Upper lobe of left lung (tissue), 6 donors: ENCODE results near the gene KRTAP5-11. TPM values are rescaled to one million over a fixed set of nuclear protein-coding genes. Genes with fewer than 3 reads are reported as not detected.

ENCODE experiments used
- ATAC-seq, 2 donors: fragments of 200-7000 bp; cut with Tn5 transposase; one replicate each; pipeline ENCODE4 v1.9.1; 2022; ENCODE audit warnings: mild to moderate bottlenecking in 2 of 2, moderate library complexity in 2 of 2; ENCODE audit not compliant: low FRiP score in 2 of 2
- DNase-seq, 2 donors: peaks; one replicate each; pipeline ENCODE4 v3.0.0-alpha.2; 2019 to 2020
- H3K27ac ChIP-seq, 4 donors: fragments of 200-600 bp; sonication (generic); one replicate each; pipeline ENCODE4 v1.5.1; 2016 to 2019
- H3K27me3 ChIP-seq, 4 donors: fragments of 200-600 bp; sonication (generic); one replicate each; pipeline ENCODE4 v1.5.1; 2017 to 2019
- H3K36me3 ChIP-seq, 4 donors: fragments of 200-600 bp; sonication (generic); one replicate each; pipeline ENCODE4 v1.5.1; 2016 to 2019
- H3K4me1 ChIP-seq, 4 donors: fragments of 200-600 bp; sonication (generic); one replicate each; pipeline ENCODE4 v1.5.1; 2018 to 2019
- H3K4me3 ChIP-seq, 4 donors: fragments of 200-600 bp; sonication (generic); one replicate each; pipeline ENCODE4 v1.5.1; 2017 to 2019; ENCODE audit warnings: mild to moderate bottlenecking in 2 of 4, moderate library complexity in 1 of 4
- H3K9me3 ChIP-seq, 4 donors: fragments of 200-600 bp; sonication (generic); one replicate each; pipeline ENCODE4 v1.5.1; 2018 to 2019
- EP300 ChIP-seq, 4 donors: sonication (generic); formaldehyde crosslinking; IDR thresholded peaks; one replicate each; pipeline ENCODE4 v1.5.1; 2017; ENCODE audit warnings: antibody characterized with exemption in 4 of 4, control low read depth in 2 of 4
- POLR2A ChIP-seq, 4 donors: fragments of 450-650 bp; IDR thresholded peaks; one replicate each; pipeline ENCODE4 v1.5.1; 2016 to 2017; ENCODE audit warnings: antibody characterized with exemption in 4 of 4, mild to moderate bottlenecking in 2 of 4
- POLR2AphosphoS5 ChIP-seq, 2 donors: sonication (generic); formaldehyde crosslinking; IDR thresholded peaks; one replicate each; pipeline ENCODE4 v1.5.1; 2017; ENCODE audit warnings: antibody characterized with exemption in 2 of 2
- WGBS, 2 donors: methylation state at CpG; one replicate each; pipeline ENCODE4 v1.1.5; 2017 to 2018; 5-methylcytosine and 5-hydroxymethylcytosine counted together
- total RNA-seq, 6 donors: library from RNA; depleted of rRNA in 4 of 6; stranded (reverse); fragments of >200 nt in 4 of 6; gene quantifications; one replicate each; pipeline versions ENCODE4 v1.1.0 to v1.2.1, GENCODE V29; 2016 to 2021
- TF ChIP-seq, protein P1 (sequence below), 6 experiments: fragments of 450-650 bp in 4 of 6; fragments of 200-600 bp in 2 of 6; sonication (generic) in 2 of 6; IDR thresholded peaks; one replicate each; pipeline ENCODE4 v1.5.1; 2016 to 2019; ENCODE audit warnings: antibody characterized with exemption in 6 of 6
- donor health status: DM: no; HTN: no; CAD: no; lungs with moderate emphysema.
- donor health status: DM: no; HTN: yes; CAD: no; lungs with severe emphysema.

Gene KRTAP5-11
- total RNA-seq, 6 donors from 2014 or later: not detected

- Histone ChIP-seq H3K27ac (no peak overlapping the region), H3K9me3 (no peaks in the 10 kb centered on the region), H3K4me1 (no peaks in the 10 kb centered on the region), H3K4me3 (no peak overlapping the region), H3K36me3 (no peaks in the 10 kb centered on the region), H3K27me3 (no peaks in the 10 kb centered on the region)
- ATAC-seq: no peak
- no peak for TF ChIP-seq POLR2AphosphoS5 (IDR thresholded peaks at IDR 0.05)
- TF ChIP-seq, protein P1, sequence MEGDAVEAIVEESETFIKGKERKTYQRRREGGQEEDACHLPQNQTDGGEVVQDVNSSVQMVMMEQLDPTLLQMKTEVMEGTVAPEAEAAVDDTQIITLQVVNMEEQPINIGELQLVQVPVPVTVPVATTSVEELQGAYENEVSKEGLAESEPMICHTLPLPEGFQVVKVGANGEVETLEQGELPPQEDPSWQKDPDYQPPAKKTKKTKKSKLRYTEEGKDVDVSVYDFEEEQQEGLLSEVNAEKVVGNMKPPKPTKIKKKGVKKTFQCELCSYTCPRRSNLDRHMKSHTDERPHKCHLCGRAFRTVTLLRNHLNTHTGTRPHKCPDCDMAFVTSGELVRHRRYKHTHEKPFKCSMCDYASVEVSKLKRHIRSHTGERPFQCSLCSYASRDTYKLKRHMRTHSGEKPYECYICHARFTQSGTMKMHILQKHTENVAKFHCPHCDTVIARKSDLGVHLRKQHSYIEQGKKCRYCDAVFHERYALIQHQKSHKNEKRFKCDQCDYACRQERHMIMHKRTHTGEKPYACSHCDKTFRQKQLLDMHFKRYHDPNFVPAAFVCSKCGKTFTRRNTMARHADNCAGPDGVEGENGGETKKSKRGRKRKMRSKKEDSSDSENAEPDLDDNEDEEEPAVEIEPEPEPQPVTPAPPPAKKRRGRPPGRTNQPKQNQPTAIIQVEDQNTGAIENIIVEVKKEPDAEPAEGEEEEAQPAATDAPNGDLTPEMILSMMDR (IDR thresholded peaks at IDR 0.05): no peak
- no peak for TF ChIP-seq EP300 (IDR thresholded peaks at IDR 0.05)
- TF ChIP-seq POLR2A (IDR thresholded peaks at IDR 0.05): no peak
- WGBS, 2 donors: 84 to 100% methylated on average over 1 of the region's 1 CpG
- DNase-seq: no peak
These were observed 31.0 kb downstream of the KRTAP5-11 start for GRCh38 chr11:71551711-71552110.

DNA sequence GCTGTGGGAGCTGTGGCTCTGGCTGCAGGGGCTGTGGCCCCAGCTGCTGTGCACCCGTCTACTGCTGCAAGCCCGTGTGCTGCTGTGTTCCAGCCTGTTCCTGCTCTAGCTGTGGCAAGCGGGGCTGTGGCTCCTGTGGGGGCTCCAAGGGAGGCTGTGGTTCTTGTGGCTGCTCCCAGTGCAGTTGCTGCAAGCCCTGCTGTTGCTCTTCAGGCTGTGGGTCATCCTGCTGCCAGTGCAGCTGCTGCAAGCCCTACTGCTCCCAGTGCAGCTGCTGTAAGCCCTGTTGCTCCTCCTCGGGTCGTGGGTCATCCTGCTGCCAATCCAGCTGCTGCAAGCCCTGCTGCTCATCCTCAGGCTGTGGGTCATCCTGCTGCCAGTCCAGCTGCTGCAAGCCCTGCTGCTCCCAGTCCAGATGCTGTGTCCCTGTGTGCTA is 33.9 kb downstream of the KRTAP5-11 start:
- Histone ChIP-seq H3K4me1 (no peaks in the 10 kb centered on the region), H3K9me3 (no peaks in the 10 kb centered on the region), H3K36me3 (no peaks in the 10 kb centered on the region), H3K27me3 (no peaks in the 10 kb centered on the region), H3K4me3 (no peak overlapping the region), H3K27ac (no peak overlapping the region)
- TF ChIP-seq POLR2AphosphoS5 (IDR thresholded peaks at IDR 0.05) (no peak), POLR2A (IDR thresholded peaks at IDR 0.05) (no peak), EP300 (IDR thresholded peaks at IDR 0.05) (no peak)
- TF ChIP-seq, protein P1 (IDR thresholded peaks at IDR 0.05): no peak
- WGBS, 2 donors: 46% methylated on average over 5 of the region's 5 CpGs; no CpG with 5 or more reads in 1 of the 2 donors
- DNase-seq (peak in 1 of 2 donors; percentile 67), ATAC-seq (no peak)

GRCh38 chr11:71548120-71548519 is 34.6 kb downstream of the KRTAP5-11 start, which contains the start of gene KRTAP5-9:
KRTAP5-9 (plus strand) TSS chr11:71548420; CDS start chr11:71548658, 238 bp downstream.
- H3K4me1 ChIP-seq: no peaks in the 10 kb centered on the region
- H3K36me3 ChIP-seq: no peaks in the 10 kb centered on the region
- H3K9me3 ChIP-seq: no peaks in the 10 kb centered on the region
- H3K27me3 ChIP-seq: no peaks in the 10 kb centered on the region
- DNase-seq (no peak), ATAC-seq (no peak)
- TF ChIP-seq EP300 (IDR thresholded peaks at IDR 0.05): no peak
- TF ChIP-seq, protein P1 (IDR thresholded peaks at IDR 0.05): no peak
- TF ChIP-seq POLR2A (IDR thresholded peaks at IDR 0.05): no peak
- TF ChIP-seq POLR2AphosphoS5 (IDR thresholded peaks at IDR 0.05): no peak
- no peak within 1 kb of the TSS for H3K4me3 ChIP-seq
- WGBS, 2 donors: 65 to 68% methylated on average over 4 to 5 of the region's 5 CpGs
- no peak within 1 kb of the TSS for H3K27ac ChIP-seq

- H3K9me3 ChIP-seq: no peaks in the 10 kb centered on the region
- H3K27me3 ChIP-seq: no peaks in the 10 kb centered on the region
- H3K4me3 ChIP-seq: no peak overlapping the region
- no peaks in the 10 kb centered on the region for H3K4me1 ChIP-seq
- no peak for DNase-seq
- H3K36me3 ChIP-seq: no peaks in the 10 kb centered on the region
- TF ChIP-seq POLR2AphosphoS5 (IDR thresholded peaks at IDR 0.05) (no peak), EP300 (IDR thresholded peaks at IDR 0.05) (no peak), POLR2A (IDR thresholded peaks at IDR 0.05) (no peak)
- TF ChIP-seq, protein P1 (IDR thresholded peaks at IDR 0.05): no peak
- 73 to 79% methylated on average over 7 to 12 of the region's 12 CpGs for WGBS, 2 donors
- ATAC-seq: no peak
- H3K27ac ChIP-seq: no peak overlapping the region
These were observed 37.2 kb downstream of the KRTAP5-11 start for GRCh38 chr11:71545405-71545966.
